Lung (tissue), 12 donors: ENCODE measurements around the gene PLA2G2D. TPM values are rescaled to one million over a fixed set of nuclear protein-coding genes. Genes with fewer than 3 reads are reported as not detected.

Source experiments
- ATAC-seq: fragments of 200-7000 bp; cut with Tn5 transposase; one replicate; pipeline ENCODE4 v1.9.1; 2020; ENCODE audit warnings: moderate number of reproducible peaks; ENCODE audit not compliant: insufficient read depth, low FRiP score
- DNase-seq, 3 donors: peaks; one replicate each; pipeline ENCODE4 v3.0.0-alpha.2; 2013 to 2017
- H3K27ac ChIP-seq, 2 donors: one replicate each; pipeline ENCODE4 v1.5.1; 2013; ENCODE audit warnings: mild to moderate bottlenecking in 2 of 2, moderate library complexity in 2 of 2, control low read depth in 1 of 2, inconsistent platforms in 1 of 2, low read depth in 1 of 2, low read length in 1 of 2
- H3K27me3 ChIP-seq, 3 donors: one replicate each; pipeline ENCODE4 v1.5.1; 2013; ENCODE audit warnings: low read length in 2 of 3; ENCODE audit not compliant: control insufficient read depth in 3 of 3, insufficient read depth in 3 of 3
- H3K36me3 ChIP-seq, 4 donors: one replicate each; pipeline ENCODE4 v1.5.1; 2013; ENCODE audit warnings: low read length in 4 of 4, mild to moderate bottlenecking in 1 of 4, moderate library complexity in 1 of 4; ENCODE audit not compliant: control insufficient read depth in 4 of 4, insufficient read depth in 4 of 4
- H3K4me1 ChIP-seq, 5 donors: one replicate each; pipeline ENCODE4 v1.5.1; 2013; ENCODE audit warnings: low read length in 5 of 5, mild to moderate bottlenecking in 2 of 5, moderate library complexity in 1 of 5; ENCODE audit not compliant: control insufficient read depth in 5 of 5, insufficient read depth in 5 of 5
- H3K4me3 ChIP-seq: one replicate; pipeline ENCODE4 v1.5.1; 2013; ENCODE audit warnings: mild to moderate bottlenecking, control low read depth, moderate library complexity
- H3K9ac ChIP-seq, 2 donors: one replicate each; pipeline ENCODE4 v1.5.1; 2013; ENCODE audit warnings: low read length in 2 of 2, control low read depth in 1 of 2; ENCODE audit not compliant: insufficient read depth in 1 of 2
- H3K9me3 ChIP-seq, 4 donors: one replicate each; pipeline ENCODE4 v1.5.1; 2013; ENCODE audit warnings: low read length in 3 of 4, mild to moderate bottlenecking in 1 of 4, moderate library complexity in 1 of 4; ENCODE audit not compliant: control insufficient read depth in 4 of 4, insufficient read depth in 3 of 4
- WGBS, 2 donors: extraction: QIAGEN DNeasy Blood & Tissue Kit; methylation state at CpG; one replicate each; pipeline ENCODE4 v1.1.7; 2013; 5-methylcytosine and 5-hydroxymethylcytosine counted together
- polyA plus RNA-seq, 2 donors: library from polyadenylated mRNA; stranded (reverse); fragments of 200-250 nt; gene quantifications; one replicate each; pipeline ENCODE4 v1.2.1, GENCODE V29; 2013
- total RNA-seq, 2 donors: library from RNA; depleted of rRNA in 1 of 2; stranded (reverse); fragments of >200 nt in 1 of 2; gene quantifications; one replicate each; pipeline ENCODE4 v1.2.1, GENCODE V29; 2014 to 2021
- TF ChIP-seq, protein P1 (sequence below): IDR thresholded peaks from 2 replicates; pipeline ENCODE4 v1.5.1; 2012; ENCODE audit warnings: mild to moderate bottlenecking; ENCODE audit errors: control extremely low read depth, extremely low read depth
- donor health status: control.
- donor health status: control.
- donor health status: Bipolar disorder and iron deficiency.
- donor health status: healthy.
- donor health status: DM: yes; HTN: yes; CAD: no.

PLA2G2D gene
- total and polyA plus RNA-seq, 4 donors = 0.06 to 0.57 (median 0.06) TPM; not detected in 1

DNA sequence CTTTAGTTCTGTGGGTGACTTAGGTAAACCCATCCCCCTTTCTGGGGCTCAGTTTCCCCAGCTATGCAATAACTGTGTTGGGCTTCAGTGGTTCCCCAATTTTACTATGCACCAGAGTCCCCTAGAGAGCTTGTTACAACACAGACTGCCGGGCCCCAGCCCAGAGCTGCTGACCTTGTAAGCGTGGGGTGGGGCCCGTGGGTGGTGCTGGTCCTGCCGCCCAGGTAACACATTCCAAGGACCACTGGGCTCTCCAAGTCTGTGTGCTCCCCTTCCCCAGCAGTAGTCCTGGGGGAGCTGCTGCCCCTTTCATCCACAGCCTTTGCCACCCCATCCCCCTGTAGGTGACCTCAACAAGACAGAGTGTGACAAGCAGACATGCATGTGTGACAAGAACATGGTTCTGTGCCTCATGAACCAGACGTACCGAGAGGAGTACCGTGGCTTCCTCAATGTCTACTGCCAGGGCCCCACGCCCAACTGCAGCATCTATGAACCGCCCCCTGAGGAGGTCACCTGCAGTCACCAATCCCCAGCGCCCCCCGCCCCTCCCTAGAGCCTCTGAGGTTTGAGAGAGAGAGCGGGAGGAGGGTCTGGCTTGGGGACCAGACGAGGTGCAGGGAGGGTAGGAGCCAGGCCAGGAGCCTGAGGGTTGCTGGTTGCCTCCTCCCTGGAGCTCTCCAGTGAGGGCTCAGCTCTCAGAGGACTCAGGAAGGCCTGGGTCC is 28.7 kb upstream of the PLA2G2D start:
- TF ChIP-seq, protein P1, sequence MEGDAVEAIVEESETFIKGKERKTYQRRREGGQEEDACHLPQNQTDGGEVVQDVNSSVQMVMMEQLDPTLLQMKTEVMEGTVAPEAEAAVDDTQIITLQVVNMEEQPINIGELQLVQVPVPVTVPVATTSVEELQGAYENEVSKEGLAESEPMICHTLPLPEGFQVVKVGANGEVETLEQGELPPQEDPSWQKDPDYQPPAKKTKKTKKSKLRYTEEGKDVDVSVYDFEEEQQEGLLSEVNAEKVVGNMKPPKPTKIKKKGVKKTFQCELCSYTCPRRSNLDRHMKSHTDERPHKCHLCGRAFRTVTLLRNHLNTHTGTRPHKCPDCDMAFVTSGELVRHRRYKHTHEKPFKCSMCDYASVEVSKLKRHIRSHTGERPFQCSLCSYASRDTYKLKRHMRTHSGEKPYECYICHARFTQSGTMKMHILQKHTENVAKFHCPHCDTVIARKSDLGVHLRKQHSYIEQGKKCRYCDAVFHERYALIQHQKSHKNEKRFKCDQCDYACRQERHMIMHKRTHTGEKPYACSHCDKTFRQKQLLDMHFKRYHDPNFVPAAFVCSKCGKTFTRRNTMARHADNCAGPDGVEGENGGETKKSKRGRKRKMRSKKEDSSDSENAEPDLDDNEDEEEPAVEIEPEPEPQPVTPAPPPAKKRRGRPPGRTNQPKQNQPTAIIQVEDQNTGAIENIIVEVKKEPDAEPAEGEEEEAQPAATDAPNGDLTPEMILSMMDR = no peak
- Histone ChIP-seq H3K9me3 (no peaks in the 10 kb centered on the region), H3K4me3 (no peak overlapping the region), H3K4me1 (peaks cover 0 to 13% (median 5%) of the 10 kb centered on the region in 5 donors), H3K36me3 (no peaks in the 10 kb centered on the region), H3K27me3 (peaks cover 0 to 2% (median 0%) of the 10 kb centered on the region in 3 donors), H3K9ac (no peak overlapping the region), H3K27ac (no peak overlapping the region)
- no peak for DNase-seq
- ATAC-seq = no peak
- WGBS, 2 donors = 85 to 86% methylated on average over 13 of the region's 13 CpGs

DNA sequence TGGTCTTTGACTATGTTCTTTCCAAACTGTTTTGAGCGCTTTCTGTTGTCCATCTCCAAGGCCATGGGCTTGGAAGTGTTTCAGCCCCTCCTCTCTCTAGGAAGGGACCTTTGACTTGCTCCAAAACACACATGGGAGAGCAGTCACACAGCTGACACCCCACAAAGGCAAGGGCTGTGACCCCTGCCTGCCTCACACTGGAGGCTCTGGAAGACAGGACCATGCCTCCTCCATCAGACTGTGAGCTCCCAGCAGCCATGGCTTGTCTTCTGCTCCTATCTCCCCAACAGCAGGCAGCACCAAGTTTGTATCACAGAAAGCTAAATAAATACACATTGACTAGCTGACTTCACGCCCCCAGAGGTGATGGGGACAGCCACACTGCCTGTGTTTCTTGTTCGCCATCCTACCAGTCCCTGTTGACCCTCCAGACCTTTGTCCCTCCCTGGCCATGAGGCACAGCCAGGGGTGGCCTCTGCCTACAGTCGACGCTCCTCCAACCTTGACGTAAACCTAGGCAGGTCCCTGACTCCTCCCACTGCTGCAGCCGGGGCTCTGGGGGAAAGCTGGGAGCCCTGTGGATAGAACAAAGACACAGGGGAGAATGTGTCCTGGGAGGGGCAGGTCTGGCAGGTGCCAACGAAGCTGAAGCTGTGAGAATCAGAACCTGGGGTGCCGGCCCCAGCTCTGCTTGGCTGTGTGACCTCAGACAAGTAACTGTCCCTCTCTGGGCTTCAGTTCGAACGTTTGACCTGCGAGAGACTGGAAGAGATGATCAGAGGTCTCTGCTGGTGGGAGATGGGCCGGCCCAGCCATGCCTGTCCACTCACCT is 24.6 kb upstream of the PLA2G2D start:
- Histone ChIP-seq H3K9ac (no peak overlapping the region), H3K27me3 (peaks cover 0 to 2% (median 0%) of the 10 kb centered on the region in 3 donors), H3K9me3 (no peaks in the 10 kb centered on the region), H3K36me3 (no peaks in the 10 kb centered on the region), H3K4me3 (no peak overlapping the region), H3K4me1 (no peaks in the 10 kb centered on the region), H3K27ac (no peak overlapping the region)
- DNase-seq (no peak), ATAC-seq (no peak)
- TF ChIP-seq, protein P1 = no peak
- WGBS, 2 donors = 68 to 73% methylated on average over 13 of the region's 13 CpGs

DNA sequence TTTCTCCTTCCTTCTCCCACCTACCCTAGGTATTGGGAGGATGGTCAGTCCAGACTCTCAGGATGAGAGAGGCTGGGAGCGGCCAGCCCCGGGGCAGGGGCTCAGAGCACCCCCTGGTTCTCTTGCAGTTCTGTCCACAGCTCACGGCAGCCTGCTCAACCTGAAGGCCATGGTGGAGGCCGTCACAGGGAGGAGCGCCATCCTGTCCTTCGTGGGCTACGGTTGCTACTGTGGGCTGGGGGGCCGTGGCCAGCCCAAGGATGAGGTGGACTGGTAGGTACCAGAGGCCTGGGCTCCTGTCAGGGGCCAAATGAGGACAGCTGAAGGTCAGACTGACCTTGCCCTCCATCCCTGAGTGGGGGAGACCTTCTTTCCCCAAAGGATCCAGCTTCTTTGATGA is 24.0 kb upstream of the PLA2G2D start:
- H3K27ac ChIP-seq = no peak overlapping the region
- peaks cover 0 to 2% (median 0%) of the 10 kb centered on the region in 3 donors for H3K27me3 ChIP-seq
- no peaks in the 10 kb centered on the region for H3K4me1 ChIP-seq
- H3K36me3 ChIP-seq = no peaks in the 10 kb centered on the region
- TF ChIP-seq, protein P1 = no peak
- no peak overlapping the region for H3K4me3 ChIP-seq
- no peak for ATAC-seq
- WGBS, 2 donors = 95 to 97% methylated on average over 8 of the region's 8 CpGs
- DNase-seq = no peak
- no peak overlapping the region for H3K9ac ChIP-seq
- H3K9me3 ChIP-seq = no peaks in the 10 kb centered on the region
